Cardiac muscle cell (in vitro differentiated cells and primary cell): Measurements from ENCODE around the gene PADI1. TPM values are rescaled to one million over a fixed set of nuclear protein-coding genes. Genes with fewer than 3 reads are reported as not detected.

Source experiments
- DNase-seq, 2 donors: peaks; one replicate each; pipeline versions ENCODE4 v3.0.0 to v3.0.0-alpha.2; 2010 to 2017; ENCODE audit warnings: low read depth in 1 of 2, low spot score in 1 of 2
- H3K27ac ChIP-seq: fragments of 200-600 bp; sonication (generic); 2 replicates; pipeline ENCODE4 v1.5.1; 2016
- H3K27me3 ChIP-seq: fragments of 200-600 bp; sonication (generic); 2 replicates; pipeline ENCODE4 v1.6.0; 2016; ENCODE audit warnings: control low read depth
- H3K36me3 ChIP-seq: fragments of 200-600 bp; sonication (generic); 2 replicates; pipeline ENCODE4 v1.5.1; 2016; ENCODE audit warnings: control low read depth
- H3K4me1 ChIP-seq: fragments of 200-600 bp; sonication (generic); 2 replicates; pipeline ENCODE4 v1.8.1; 2017; ENCODE audit warnings: low read depth, mild to moderate bottlenecking, mixed run types
- H3K4me3 ChIP-seq: fragments of 200-600 bp; sonication (generic); 2 replicates; pipeline ENCODE4 v1.5.1; 2016; ENCODE audit warnings: mild to moderate bottlenecking
- H3K9me3 ChIP-seq: fragments of 200-600 bp; sonication (generic); 2 replicates; pipeline ENCODE4 v1.5.1; 2017; ENCODE audit warnings: low read depth, mild to moderate bottlenecking, control low read depth
- polyA plus RNA-seq: library from polyadenylated mRNA; unstranded; fragments of >200 nt; fragmentation: Nextera tagmentation; extraction: Ambion mirVana; gene quantifications from 2 replicates; pipeline ENCODE4 v1.2.1, GENCODE V29; 2016
- total RNA-seq: library from RNA; depleted of rRNA; stranded (reverse); fragments of >200 nt; gene quantifications from 2 replicates; pipeline ENCODE4 v1.2.3, GENCODE V29; 2016
- TF ChIP-seq, protein P1 (sequence below): IDR thresholded peaks from 2 replicates; pipeline ENCODE4 v1.5.1; 2012; ENCODE audit warnings: low read depth, mild to moderate bottlenecking, low read length

PADI1 gene
- total and polyA plus RNA-seq, 2 experiments from 2014 or later: 1.3 to 6.7 TPM

DNA sequence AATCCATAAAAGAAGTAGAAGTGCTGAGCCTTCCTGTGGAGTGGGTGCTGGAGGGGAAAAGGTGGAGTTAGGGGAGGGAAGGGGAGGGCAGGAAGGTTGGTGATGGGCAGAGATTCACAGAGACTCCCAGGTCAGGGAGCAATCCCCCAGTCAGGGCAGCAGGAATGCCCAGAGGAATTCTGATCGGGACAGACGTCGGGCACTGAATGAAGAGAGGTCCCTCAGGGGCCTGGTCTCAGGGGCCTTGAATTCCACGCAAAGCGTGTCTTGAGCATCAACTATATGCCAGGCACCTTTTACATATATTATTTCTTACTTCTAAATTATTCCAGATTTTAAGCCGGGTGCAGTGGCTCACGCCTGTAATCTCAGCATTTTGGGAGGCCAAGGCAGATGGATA lies 7.2 kb upstream of the PADI1 start:
- Histone ChIP-seq H3K36me3 (no peaks in the 10 kb centered on the region), H3K9me3 (no peaks in the 10 kb centered on the region), H3K27me3 (no peaks in the 10 kb centered on the region), H3K4me1 (peaks cover 3% of the 10 kb centered on the region), H3K27ac (no peak overlapping the region), H3K4me3 (no peak overlapping the region)
- no peak for DNase-seq
- TF ChIP-seq, protein P1, sequence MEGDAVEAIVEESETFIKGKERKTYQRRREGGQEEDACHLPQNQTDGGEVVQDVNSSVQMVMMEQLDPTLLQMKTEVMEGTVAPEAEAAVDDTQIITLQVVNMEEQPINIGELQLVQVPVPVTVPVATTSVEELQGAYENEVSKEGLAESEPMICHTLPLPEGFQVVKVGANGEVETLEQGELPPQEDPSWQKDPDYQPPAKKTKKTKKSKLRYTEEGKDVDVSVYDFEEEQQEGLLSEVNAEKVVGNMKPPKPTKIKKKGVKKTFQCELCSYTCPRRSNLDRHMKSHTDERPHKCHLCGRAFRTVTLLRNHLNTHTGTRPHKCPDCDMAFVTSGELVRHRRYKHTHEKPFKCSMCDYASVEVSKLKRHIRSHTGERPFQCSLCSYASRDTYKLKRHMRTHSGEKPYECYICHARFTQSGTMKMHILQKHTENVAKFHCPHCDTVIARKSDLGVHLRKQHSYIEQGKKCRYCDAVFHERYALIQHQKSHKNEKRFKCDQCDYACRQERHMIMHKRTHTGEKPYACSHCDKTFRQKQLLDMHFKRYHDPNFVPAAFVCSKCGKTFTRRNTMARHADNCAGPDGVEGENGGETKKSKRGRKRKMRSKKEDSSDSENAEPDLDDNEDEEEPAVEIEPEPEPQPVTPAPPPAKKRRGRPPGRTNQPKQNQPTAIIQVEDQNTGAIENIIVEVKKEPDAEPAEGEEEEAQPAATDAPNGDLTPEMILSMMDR: no peak

DNA sequence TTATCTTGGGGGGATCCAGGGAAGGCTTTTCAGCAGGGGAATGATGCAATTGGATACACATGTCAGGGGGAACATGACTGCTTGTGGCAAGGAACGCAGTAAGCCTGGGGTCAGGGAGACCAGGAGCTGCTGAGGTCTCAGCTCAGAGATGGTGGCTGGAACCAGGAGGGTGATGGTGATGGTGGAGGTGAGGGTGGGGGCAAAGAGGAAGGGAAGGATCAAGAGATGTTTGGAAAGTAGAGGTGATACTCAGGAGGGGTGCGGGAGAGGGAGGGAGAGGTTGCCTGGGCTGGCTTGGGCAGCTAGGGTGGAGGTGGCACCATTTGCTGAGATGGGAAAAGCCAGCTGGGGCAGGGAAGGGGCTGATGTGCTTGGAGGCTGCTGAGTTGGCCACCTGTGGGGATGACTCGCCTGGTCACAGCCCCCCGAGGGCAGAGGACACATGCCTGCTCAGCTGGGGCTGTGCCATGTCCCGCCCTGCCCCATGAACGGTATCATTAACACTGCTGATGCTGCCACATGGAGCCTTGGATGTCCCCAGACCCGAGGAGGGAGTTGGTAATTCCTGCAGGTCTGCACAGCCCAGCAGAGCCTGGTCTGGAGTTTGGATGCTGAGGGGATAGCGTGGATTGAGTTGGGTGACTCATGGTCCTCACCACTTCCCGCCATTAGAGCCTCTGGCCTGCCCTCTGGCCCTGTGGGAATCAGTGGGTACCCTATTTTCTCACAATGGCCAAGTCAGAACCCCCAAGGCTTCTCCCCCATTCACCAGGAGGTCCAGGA lies 6.3 kb upstream of the PADI1 start:
- H3K4me3 ChIP-seq: no peak overlapping the region
- H3K9me3 ChIP-seq: no peaks in the 10 kb centered on the region
- H3K27me3 ChIP-seq: no peaks in the 10 kb centered on the region
- peaks cover 3% of the 10 kb centered on the region for H3K4me1 ChIP-seq
- DNase-seq: no peak
- H3K36me3 ChIP-seq: no peaks in the 10 kb centered on the region
- TF ChIP-seq, protein P1: no peak
- H3K27ac ChIP-seq: no peak overlapping the region

DNA sequence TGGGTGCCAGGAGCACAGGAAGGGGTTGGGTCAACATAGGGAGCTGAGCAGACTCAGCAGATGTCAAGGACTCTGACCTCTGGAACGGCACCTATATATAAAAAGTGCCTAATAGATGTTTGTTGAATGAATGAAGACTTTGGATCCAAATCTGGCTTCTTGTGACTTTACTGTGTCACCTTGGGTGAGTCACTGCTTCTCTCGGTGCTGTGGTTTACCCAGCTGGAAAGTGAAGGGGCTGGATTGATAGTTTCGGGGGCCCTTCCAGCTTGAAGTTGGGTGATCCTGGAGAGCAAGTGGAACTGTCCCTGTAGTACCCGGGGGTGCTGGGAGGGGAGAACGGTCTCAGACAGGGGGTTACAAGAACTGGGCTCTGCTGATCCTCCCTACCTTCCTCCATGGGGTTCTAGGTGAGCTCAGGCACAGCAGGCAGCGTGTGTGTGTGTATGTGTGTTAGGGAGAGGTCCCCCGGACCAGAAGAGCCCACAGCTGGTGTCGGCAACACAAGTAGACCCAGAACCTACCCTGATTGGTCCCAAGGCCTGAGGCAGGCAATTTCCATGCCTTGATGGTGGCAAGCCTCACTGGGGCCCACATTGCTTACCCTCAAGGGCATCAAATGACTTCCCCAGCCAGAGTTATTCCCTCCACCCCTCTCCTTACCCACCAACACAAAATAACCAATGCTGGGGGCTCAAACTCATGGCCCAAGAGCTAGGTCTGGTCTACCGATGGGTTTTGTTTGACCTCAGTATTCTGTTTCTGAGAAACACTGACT lies 5.5 kb upstream of the PADI1 start:
- Histone ChIP-seq H3K9me3 (no peaks in the 10 kb centered on the region), H3K4me3 (no peak overlapping the region), H3K4me1 (peaks cover 3% of the 10 kb centered on the region), H3K27me3 (no peaks in the 10 kb centered on the region), H3K36me3 (no peaks in the 10 kb centered on the region), H3K27ac (no peak overlapping the region)
- no peak for DNase-seq
- TF ChIP-seq, protein P1: no peak

DNA sequence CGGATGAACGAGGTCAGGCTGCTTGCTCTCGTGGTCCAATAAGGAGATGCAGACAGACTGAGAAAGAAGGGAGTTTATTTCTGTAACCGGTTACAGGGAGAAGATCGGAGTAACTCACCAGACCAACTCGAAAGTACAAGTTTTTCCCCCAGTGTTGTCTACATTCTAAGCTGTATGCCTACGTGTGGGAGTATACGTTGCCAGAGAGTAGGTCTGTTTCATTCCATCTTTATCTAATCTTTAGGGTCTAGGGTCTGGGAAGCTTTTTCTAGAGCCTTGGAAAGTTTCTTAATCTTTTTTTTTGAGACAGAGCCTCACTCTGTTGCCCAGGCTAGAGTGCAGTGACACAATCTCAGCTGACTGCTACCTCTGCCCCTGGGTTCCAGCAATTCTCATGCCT lies 4.7 kb upstream of the PADI1 start:
- peaks cover 3% of the 10 kb centered on the region for H3K4me1 ChIP-seq
- TF ChIP-seq, protein P1: no peak

DNA sequence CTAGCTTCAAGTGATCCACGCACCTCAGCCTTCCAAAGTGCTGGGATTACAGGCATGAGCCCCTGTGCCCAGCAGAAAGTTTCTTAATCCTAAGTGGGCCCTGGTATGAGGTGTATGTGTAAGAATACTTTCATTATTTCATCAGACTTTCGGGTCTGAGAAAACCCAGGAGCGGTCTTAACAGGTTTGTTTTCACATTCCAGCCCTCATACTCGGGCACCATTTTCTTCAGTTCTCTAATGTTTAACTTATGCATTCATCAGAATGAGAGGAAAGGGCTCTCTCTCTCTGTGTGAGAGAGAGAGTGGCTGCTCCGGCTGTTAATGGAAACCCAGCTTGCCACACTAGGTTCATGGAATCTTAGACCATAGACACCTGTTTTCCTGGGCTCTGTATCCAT lies 4.2 kb upstream of the PADI1 start:
- H3K36me3 ChIP-seq: no peaks in the 10 kb centered on the region
- H3K27me3 ChIP-seq: no peaks in the 10 kb centered on the region
- peaks cover 3% of the 10 kb centered on the region for H3K4me1 ChIP-seq
- H3K4me3 ChIP-seq: no peak overlapping the region
- TF ChIP-seq, protein P1: no peak
- peak overlapping the region; percentile 19 for H3K27ac ChIP-seq
- no peaks in the 10 kb centered on the region for H3K9me3 ChIP-seq
- DNase-seq: no peak

More for the DNA sequence above, 4.7 kb upstream of the PADI1 start:
- Histone ChIP-seq H3K4me3 (no peak overlapping the region), H3K27ac (peak overlapping the region; percentile 19), H3K27me3 (no peaks in the 10 kb centered on the region), H3K36me3 (no peaks in the 10 kb centered on the region), H3K9me3 (no peaks in the 10 kb centered on the region)
- DNase-seq: peak in 1 of 2 donors; percentile 65
